Fibroblast of peridontal ligament (primary cell): ENCODE results near the gene NRG3.

ENCODE experiments used
- DNase-seq: peaks from one replicate; pipeline ENCODE4 v3.0.0-alpha.2; 2010; ENCODE audit errors: extremely low read depth

The NRG3 gene

DNA sequence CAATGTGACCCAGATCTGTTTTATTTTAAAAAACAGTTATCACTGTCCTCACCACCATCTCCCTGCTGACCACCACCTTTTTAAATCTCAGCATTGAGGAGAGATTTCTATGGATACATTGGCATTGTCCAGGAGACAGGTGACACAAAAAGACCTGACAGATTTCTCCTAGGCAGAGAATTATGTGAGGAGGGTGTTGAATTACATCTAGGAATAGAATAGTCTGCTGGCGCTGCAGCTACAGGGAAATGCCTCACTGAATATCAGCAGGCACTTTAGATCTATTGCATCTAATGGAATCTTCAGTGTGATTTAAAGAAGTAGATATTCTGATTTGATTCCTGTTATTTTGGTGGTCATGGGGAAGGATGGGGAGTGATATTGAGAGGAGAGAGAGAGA is 593.5 kb downstream of the NRG3 start:
- no peak for DNase-seq

GRCh38 chr10:82472406-82473335 is 597.7 kb downstream of the NRG3 start:
- no peak for DNase-seq

GRCh38 chr10:82477776-82478175 is 602.8 kb downstream of the NRG3 start:
- DNase-seq: no peak

GRCh38 chr10:82492647-82493046 is 617.7 kb downstream of the NRG3 start:
- no peak for DNase-seq

DNA sequence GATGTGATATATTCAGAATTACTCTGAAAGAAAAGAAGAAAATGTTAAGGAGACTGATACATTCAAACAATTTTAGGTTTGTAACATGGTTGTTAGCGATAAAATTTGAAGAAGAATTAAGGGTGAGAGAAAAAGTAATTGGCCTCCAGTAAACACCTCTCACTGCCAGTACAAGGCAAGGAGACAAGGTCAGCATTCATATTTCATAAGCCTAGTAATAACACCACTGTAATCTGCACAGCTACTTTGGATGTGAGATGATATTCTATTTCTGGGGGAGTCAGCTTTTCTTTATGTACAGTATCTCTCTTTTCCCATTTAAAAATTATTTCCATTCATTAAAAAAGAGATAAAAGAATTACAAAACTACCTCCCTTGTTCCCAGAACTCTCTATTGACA is 621.1 kb downstream of the NRG3 start:
- DNase-seq: no peak

- DNase-seq: peak; percentile 7
These were observed 622.4 kb downstream of the NRG3 start for GRCh38 chr10:82497439-82497838.

DNA sequence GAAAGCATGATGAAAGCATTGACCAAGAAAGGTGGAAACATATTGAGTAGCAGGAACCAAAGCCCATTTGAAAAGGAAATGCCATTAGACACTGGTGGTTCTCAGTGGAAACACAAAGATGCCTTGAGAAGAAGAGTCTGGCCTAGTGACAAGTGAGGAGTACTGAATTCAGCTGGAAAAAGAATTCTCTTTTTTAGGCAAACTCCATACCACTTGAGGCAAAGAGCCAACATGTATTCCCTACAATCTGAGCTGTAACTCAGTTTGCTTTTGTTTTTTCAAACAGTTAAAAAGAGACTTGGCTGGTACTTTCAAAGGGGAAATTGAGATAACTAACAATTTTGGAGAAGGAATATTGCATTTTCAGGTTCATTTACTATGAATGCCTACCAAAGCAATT is 624.0 kb downstream of the NRG3 start:
- no peak for DNase-seq

GRCh38 chr10:82505009-82505408 is 630.0 kb downstream of the NRG3 start:
- DNase-seq: no peak

GRCh38 chr10:82506680-82507376 is 631.8 kb downstream of the NRG3 start:
- DNase-seq: no peak

DNA sequence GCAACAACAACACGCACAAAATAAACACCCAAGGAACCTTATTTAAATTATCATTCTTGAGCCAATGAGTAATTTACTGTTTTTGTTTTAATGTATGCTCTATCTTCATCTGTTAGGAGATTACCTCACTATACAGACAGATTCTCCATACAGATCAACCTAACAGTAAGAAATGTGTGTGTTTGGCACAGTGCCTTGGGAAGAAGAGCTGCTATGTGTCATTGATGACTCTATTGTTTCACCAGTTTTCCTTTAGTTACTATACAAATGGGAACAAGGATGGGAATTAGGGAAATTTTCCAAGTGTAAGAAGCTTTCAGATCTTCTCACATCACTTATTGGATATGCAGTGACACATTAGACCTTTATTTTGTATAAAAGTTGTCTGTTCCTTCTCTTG is 640.3 kb downstream of the NRG3 start:
- DNase-seq: no peak

DNA sequence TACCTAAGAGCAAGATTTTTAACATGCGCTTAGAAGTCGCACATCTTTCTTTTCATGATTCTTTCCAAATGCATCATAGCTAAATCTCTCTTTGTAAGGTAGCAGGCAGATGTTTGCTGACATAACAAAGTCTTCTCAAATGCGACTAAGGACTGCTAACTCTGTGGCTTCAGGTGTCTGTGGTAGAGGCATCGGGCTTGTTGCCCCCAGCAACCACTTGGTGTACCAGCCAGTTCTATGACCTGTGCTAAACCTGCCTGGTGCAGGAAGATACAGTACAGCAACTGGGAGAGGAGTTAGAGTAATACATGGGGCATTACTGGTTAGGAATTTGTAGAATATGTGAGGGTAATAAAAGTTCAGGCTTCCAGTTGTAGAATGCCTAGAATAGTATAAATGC is 654.1 kb downstream of the NRG3 start:
- no peak for DNase-seq

DNA sequence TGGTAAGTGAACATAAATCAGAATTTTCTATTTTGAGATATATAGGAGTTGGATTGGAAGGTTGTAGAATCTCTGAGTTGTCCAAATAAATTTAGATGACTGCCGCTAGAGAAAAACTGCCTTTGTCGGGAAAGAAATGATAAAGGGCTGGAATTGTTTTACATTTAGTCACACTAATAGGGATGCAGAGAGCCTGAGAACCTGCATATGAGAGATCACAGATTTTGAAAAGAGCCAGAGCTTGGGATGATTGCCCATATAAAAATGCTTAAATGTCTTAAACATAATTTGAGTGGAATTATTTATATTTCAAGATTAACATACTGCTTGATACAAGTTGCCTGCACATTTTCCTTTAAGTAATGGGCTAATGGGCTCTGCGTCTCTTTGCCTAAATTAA is 660.5 kb downstream of the NRG3 start:
- DNase-seq: no peak

DNA sequence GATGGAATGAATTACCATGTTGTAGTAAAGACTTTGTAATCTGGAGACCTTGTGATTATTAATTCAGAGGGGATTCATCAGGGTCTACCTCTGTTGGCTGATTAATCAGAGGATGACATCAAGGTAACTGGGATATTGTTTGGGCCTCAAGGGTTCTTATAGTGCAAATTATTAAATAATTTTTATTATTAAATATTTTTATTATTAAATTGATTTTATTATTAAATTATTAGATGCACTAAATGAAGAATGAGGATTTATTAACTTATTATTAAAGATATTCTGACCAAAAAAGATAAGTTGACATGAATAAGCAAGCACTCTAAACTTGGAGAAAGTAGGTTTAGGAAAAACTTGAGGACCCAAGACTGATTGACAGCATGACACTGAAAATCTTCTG is 661.7 kb downstream of the NRG3 start:
- DNase-seq: no peak

- DNase-seq: no peak
These were observed 663.3 kb downstream of the NRG3 start for GRCh38 chr10:82538272-82538671.

DNA sequence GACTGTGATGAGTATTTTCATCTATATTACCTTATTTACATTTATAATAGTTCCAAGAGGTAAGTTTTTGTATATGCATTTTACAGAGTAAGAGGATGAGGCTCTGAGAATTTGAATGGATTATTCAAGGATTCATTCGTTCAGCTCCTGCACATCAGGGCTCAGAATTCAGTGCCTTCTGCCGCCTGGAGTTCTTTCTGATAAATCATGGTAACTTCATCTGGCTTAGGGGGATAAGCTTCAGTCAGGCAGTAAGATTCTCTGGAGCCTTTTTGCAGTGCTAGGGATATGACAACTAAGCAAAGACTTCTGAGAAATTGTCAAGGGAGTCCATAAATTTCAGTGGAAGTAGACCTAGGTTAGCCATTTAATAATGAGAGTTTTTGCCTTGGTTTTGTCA is 668.6 kb downstream of the NRG3 start:
- no peak for DNase-seq

DNA sequence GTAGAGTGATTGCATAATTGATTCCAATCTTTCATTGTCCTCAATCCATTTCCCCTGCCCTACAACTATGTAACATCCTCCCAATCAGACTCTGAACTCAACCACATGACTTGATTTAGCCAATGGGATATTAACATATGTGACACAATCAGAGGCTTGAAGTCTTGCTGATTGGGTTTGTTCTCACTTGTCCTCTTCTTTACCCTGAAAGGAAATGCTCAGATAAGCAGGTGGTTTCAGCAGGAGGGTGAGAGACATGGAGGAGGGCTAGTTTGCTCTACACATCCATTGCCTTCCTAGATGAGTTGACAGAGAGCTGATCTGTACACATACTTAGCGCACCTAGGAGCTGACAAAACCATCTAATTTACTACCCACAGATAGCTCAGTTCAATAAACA is 669.4 kb downstream of the NRG3 start:
- no peak for DNase-seq

- no peak for DNase-seq
These were observed 676.5 kb downstream of the NRG3 start for GRCh38 chr10:82551506-82551905.

- no peak for DNase-seq
These were observed 677.3 kb downstream of the NRG3 start for GRCh38 chr10:82552267-82552666.

GRCh38 chr10:82554381-82554780 is 679.4 kb downstream of the NRG3 start:
- no peak for DNase-seq

DNA sequence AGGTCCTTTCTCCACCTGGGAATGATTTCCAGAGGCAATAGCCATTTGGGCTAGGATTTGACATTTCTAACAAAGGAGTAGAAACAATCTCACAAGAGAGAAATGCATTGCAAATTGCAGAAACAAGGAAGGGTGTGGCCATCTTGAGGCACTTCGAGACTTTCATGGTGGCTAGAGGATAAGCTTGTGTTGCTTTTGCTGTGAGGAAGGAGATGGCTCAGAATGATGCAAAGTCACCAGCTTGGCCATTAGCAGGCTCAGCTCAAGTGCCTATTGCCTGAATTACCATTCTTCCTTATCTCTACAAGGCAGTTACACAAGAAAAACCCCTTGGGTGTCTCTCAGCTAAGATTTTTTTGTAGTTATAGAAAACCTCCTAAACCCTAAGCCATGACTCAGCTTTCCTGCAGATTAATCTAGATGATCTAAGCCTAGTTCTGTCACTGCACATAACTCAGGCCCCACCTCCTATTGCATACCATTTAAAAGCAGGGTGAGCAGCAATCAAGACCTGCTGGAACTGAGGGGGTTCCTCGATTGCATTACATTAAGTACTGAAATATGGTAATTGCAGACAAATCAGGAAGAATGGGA is 683.1 kb downstream of the NRG3 start:
- no peak for DNase-seq

DNA sequence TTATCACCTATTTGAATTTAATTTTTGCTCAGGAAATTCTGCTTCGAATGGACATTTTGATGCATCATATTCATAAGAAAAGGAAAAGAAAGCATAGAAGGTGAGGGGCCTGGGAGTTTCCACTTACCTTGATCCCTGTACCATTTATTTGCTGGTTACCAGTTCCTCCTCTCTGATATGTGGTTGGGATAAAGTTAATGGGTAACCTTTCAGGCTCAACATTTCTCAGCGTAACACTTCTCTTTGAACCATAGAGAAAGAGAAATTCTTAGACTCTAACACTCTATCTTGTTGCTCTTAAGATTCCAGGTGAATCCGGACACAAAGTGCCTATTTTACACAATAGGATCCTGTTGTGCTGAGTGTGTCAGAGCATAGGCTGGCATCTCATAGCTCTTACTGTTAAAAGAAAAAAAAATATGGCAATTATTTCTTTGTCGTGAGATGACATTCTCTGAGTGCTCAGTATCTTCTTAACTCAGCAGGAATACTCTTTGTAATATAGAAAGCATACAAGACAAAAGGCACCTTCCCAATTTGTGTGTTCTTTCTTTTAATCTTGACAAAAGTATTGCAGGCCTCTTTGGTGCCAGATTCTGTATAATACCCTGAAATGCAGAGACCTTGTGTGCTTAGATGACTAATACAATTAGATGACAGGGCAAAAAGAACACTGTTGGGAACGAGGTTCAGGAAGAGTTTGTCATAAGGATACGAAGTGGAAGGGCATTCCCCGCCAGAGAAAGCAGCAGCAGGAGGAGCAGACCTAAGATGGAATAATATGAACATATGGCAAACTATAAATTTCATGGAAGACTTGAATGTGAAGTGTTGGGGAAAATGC is 689.6 kb downstream of the NRG3 start:
- DNase-seq: peak; percentile 0

DNA sequence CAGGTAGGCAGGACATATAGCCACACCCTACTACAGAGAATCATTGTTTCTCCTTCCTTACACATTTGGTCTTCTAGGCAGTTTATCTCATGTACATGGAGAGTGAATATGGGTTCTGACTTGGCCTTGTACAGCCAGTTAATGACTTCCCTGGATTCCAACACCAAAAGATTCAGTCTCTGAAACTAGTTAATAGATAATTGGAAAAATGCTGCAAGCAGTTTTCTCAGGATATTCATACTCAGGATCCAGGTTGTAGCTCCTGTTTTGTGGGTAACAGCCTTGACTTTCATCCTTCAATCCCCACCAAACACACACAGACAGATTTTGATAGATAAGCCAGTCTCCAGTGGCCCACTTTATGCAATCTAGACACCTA is 690.2 kb downstream of the NRG3 start:
- no peak for DNase-seq
